Lower leg skin (tissue), 4 donors: ENCODE results near the gene PPL. TPM values are rescaled to one million over a fixed set of nuclear protein-coding genes. Genes with fewer than 3 reads are reported as not detected.

Experiments used
- DNase-seq, 2 donors: peaks; one replicate each; pipeline ENCODE4 v3.0.0-alpha.2; 2019; ENCODE audit warnings: low spot score in 2 of 2
- H3K4me3 ChIP-seq: fragments of 200-600 bp; sonication (generic); 2 replicates; pipeline ENCODE4 v1.5.1; 2017; ENCODE audit warnings: mild to moderate bottlenecking, low read depth; ENCODE audit not compliant: poor library complexity, severe bottlenecking
- POLR2A ChIP-seq, 2 donors: fragments of 450-650 bp; IDR thresholded peaks; one replicate each; pipeline ENCODE4 v1.6.1; 2016 to 2017; ENCODE audit warnings: antibody characterized with exemption in 2 of 2, mild to moderate bottlenecking in 1 of 2, moderate library complexity in 1 of 2
- WGBS, 2 donors: methylation state at CpG; one replicate each; pipeline ENCODE4 v1.1.5; 2018; 5-methylcytosine and 5-hydroxymethylcytosine counted together
- intact Hi-C: fragments of 100-400 bp; cut with DNase I; formaldehyde crosslinking; loops from one replicate; pipeline ENCODE4 v1.15.0; 2023; ENCODE audit warnings: low total_unique reads
- total RNA-seq, 4 donors: library from RNA; depleted of rRNA; stranded (reverse); fragments of >200 nt; gene quantifications; one replicate each; pipeline ENCODE4 v1.1.0, GENCODE V29; 2016
- TF ChIP-seq, protein P1 (sequence below), 3 donors: fragments of 450-650 bp; IDR thresholded peaks; one replicate each; pipeline ENCODE4 v1.5.1; 2016; ENCODE audit warnings: antibody characterized with exemption in 3 of 3, mild to moderate bottlenecking in 3 of 3, moderate library complexity in 2 of 3

PPL gene
- total RNA-seq, 4 donors from 2014 or later: 445 to 545 (median 495) TPM

- TF ChIP-seq POLR2A (IDR thresholded peaks at IDR 0.05): no peak
- TF ChIP-seq, protein P1, sequence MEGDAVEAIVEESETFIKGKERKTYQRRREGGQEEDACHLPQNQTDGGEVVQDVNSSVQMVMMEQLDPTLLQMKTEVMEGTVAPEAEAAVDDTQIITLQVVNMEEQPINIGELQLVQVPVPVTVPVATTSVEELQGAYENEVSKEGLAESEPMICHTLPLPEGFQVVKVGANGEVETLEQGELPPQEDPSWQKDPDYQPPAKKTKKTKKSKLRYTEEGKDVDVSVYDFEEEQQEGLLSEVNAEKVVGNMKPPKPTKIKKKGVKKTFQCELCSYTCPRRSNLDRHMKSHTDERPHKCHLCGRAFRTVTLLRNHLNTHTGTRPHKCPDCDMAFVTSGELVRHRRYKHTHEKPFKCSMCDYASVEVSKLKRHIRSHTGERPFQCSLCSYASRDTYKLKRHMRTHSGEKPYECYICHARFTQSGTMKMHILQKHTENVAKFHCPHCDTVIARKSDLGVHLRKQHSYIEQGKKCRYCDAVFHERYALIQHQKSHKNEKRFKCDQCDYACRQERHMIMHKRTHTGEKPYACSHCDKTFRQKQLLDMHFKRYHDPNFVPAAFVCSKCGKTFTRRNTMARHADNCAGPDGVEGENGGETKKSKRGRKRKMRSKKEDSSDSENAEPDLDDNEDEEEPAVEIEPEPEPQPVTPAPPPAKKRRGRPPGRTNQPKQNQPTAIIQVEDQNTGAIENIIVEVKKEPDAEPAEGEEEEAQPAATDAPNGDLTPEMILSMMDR (IDR thresholded peaks at IDR 0.05): no peak
- no peak overlapping the region for H3K4me3 ChIP-seq
- 95 to 98% methylated on average over 25 of the region's 25 CpGs for WGBS, 2 donors
- intact Hi-C loops: no loop called here
- no peak for DNase-seq
These were observed 53.4 kb downstream of the PPL start for GRCh38 chr16:4883501-4883900.

DNA sequence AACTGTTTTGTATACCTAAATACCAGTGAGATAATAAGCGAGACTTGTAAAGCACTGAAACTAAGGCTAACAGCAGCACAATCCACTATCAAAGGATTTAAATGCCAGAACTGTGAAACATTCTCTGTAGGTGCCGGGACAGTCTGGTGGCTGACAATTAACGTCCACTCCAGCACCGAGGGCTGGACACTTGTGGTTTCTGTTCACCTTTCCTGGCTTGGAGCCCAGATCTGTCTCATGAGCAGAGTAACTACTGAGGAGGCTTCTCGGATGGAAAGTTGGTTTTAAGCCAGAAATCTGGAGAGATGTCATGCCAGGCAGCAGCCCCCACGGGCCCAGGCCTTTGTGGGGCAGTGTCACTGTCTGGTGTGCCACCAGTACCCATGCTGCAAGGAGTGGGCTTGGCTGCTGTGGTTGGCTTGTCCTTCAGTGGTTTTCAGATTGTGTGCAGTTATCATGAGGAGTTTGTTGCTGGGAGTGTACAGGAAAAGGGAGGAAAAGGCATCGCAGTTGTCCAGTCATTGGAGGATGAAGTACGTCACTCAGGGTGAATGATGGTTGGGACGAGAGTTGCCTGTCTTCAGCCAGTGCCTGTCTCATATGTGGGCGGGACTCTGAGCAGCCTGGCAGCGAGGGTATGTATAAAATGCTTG lies 54.2 kb downstream of the PPL start:
- no peak for DNase-seq
- WGBS, 2 donors: 68 to 80% methylated on average over 11 of the region's 11 CpGs
- H3K4me3 ChIP-seq: no peak overlapping the region
- TF ChIP-seq POLR2A (IDR thresholded peaks at IDR 0.05): no peak
- TF ChIP-seq, protein P1 (IDR thresholded peaks at IDR 0.05): no peak
- intact Hi-C loops: no loop called here

DNA sequence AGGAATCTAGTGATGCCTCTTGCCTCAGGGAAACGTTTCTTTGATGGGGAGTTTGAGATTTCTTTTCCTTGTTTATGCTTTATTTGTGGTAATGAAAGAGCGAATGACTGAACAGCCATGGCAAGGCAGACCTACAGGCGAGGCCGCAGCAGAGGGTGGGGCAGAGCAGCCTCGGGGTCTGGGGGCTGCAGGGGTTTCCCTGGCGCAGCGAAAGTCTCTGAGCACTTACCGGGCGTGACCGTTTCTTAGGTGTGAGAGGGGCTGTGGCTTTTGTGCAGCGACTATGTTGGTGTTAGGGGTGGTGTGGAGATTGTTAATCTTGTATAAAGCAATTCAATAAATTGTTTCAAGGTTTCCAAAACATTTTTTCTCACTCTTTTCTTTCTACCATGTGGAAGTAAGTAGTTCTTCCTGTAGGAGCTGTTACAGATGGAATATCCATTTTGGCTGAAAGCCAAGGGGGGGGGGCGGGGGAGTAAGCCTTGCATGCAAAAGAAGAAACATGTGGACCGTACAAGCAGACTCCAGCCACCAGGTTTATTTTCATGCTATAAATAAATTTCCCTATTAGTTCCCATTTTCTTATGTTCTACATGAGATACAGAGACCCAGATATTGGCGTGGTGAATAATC lies 54.8 kb downstream of the PPL start:
- TF ChIP-seq, protein P1 (IDR thresholded peaks at IDR 0.05): no peak
- no peak for TF ChIP-seq POLR2A (IDR thresholded peaks at IDR 0.05)
- no peak overlapping the region for H3K4me3 ChIP-seq
- DNase-seq: no peak
- intact Hi-C loops: no loop called here
- 60 to 67% methylated on average over 14 of the region's 14 CpGs for WGBS, 2 donors

DNA sequence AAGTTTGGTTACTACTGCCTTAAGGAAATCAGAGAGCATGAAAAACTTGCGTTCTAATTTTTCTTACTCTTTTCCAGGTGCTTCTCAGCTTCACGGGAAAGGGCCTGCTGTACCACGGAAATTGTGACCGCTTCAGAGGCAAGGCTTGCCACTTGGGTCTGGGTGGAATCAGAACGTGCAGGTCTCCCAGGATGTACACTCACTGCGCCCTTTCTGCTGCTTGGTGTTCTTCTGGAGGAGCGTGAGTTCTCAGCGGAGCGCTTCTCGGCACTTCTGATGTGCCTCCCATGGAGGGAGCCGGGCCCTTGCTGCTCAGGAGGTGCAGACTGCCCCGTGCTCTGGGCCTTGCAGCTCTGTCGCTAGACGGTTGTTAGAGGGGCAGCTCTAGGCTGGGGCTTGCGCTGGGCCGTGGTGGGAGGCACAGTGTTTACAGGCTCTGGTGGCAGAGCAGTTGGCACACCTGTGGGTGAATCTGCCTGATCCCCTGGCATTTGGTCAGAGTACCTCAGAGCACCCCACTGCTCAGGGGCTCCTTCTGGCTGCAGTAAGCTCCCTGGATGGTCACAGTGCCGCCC lies 56.9 kb downstream of the PPL start:
- WGBS, 2 donors: 91 to 93% methylated on average over 10 to 15 of the region's 17 CpGs
- DNase-seq: no peak
- H3K4me3 ChIP-seq: no peak overlapping the region
- no peak for TF ChIP-seq POLR2A (IDR thresholded peaks at IDR 0.05)
- TF ChIP-seq, protein P1 (IDR thresholded peaks at IDR 0.05): no peak
- intact Hi-C loops: no loop called here

DNA sequence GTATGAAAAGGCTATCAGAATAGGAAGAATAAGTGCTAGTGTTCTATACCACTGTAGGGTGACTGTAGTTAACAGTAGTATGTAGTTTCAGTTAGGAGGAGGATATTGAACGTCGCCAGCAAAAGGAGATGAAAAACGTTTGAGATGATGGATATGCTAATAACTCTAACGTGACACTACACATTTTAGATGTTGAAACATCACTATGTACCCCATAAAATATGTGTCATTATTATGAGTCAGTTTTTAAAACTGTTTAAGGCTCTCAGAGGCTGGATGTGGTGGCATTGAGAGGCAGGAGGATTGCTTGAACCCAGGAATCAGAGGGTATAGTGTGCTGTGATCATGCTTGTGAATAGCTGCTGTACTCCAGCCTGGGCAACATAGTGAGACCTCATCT lies 57.9 kb downstream of the PPL start:
- no peak for TF ChIP-seq POLR2A (IDR thresholded peaks at IDR 0.05)
- TF ChIP-seq, protein P1 (IDR thresholded peaks at IDR 0.05): no peak
- 54 to 63% methylated on average over 4 of the region's 4 CpGs for WGBS, 2 donors
- intact Hi-C loops: no loop called here
- DNase-seq: no peak
- no peak overlapping the region for H3K4me3 ChIP-seq
